ENCODE data around the gene CDH2.
"Not testable (repeated sequence)": the region's sequence is repeated elsewhere in the genome, so short reads cannot be mapped to it uniquely, and the experiment has no call there.

CDH2 gene

GRCh38 chr18:27921392-27921791 is 255.5 kb downstream of the CDH2 start:
- no peak for DNase-seq (ENCODE audit: low read depth)

- DNase-seq (ENCODE audit: low read depth), result no peak
Observed at GRCh38 chr18:27920836-27921235, 256.1 kb downstream of the CDH2 start.

GRCh38 chr18:27906189-27906588 is 270.7 kb downstream of the CDH2 start:
- not testable (repeated sequence) for DNase-seq (ENCODE audit: low read depth)

- no peak for DNase-seq (ENCODE audit: low read depth)
Observed at GRCh38 chr18:27903906-27904305, 273.0 kb downstream of the CDH2 start.

- DNase-seq (ENCODE audit: low read depth), result no peak
Observed at GRCh38 chr18:27901424-27902226, 275.3 kb downstream of the CDH2 start.

Data from activated T-helper 9 cell treated with anti-CD3 and anti-CD28 coated beads, Interleukin-2, amount 50 U/mL, for 16 hours (primary cell).